Measurements from ENCODE around the gene TAF3. TPM values are rescaled to one million over a fixed set of nuclear protein-coding genes. Genes with fewer than 3 reads are reported as not detected.

Gene TAF3
- polyA plus RNA-seq, 3 donors = 1.6 to 3.9 (median 3.4) TPM

DNA sequence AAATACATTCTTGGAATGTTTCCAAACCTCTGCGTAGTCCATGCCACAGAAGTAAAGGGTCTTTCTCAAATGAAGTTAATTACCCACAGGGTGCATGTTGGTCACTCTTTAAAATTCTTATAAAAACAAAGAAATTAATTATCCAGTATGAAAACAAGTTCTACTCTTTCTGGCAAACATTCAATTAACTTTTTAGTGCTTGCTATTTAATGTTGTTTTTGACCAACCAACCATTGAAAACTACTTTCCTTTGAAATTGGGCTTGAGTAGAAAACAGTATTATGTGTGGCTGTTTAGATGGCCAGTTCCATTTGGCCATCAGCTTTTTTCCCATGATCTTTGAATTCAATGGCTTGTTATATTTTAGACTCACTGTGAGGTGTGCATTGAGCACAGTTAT, 83.0 kb downstream of the TAF3 start:
- TF ChIP-seq, protein P1, sequence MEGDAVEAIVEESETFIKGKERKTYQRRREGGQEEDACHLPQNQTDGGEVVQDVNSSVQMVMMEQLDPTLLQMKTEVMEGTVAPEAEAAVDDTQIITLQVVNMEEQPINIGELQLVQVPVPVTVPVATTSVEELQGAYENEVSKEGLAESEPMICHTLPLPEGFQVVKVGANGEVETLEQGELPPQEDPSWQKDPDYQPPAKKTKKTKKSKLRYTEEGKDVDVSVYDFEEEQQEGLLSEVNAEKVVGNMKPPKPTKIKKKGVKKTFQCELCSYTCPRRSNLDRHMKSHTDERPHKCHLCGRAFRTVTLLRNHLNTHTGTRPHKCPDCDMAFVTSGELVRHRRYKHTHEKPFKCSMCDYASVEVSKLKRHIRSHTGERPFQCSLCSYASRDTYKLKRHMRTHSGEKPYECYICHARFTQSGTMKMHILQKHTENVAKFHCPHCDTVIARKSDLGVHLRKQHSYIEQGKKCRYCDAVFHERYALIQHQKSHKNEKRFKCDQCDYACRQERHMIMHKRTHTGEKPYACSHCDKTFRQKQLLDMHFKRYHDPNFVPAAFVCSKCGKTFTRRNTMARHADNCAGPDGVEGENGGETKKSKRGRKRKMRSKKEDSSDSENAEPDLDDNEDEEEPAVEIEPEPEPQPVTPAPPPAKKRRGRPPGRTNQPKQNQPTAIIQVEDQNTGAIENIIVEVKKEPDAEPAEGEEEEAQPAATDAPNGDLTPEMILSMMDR (IDR thresholded peaks at IDR 0.05) = no peak
- Mint-ChIP-seq H3K4me1 (no peaks in the 10 kb centered on the region), H3K36me3 (peaks cover 21 to 26% of the 10 kb centered on the region in 2 donors), H3K4me3 (no peak overlapping the region), H3K9me3 (peaks cover 0 to 2% (median 0%) of the 10 kb centered on the region in 7 donors), H3K27ac (no peak overlapping the region), H3K27me3 (ENCODE audit: low read depth in 3 of 3) (peaks cover 0 to 3% (median 0%) of the 10 kb centered on the region in 3 donors)
- H2AFZ ChIP-seq (ENCODE audit: insufficient read depth, low read depth, low read length, poor library complexity, severe bottlenecking) = no peak overlapping the region
- H3K27me3 ChIP-seq (ENCODE audit: control insufficient read depth in 2 of 2, insufficient read depth in 2 of 2, low read length in 2 of 2) = no peaks in the 10 kb centered on the region
- peaks cover 4% of the 10 kb centered on the region for H4K20me1 ChIP-seq (ENCODE audit: insufficient read depth, low read length)
- H3K9ac ChIP-seq (ENCODE audit: insufficient read depth, low read length, poor library complexity, severe bottlenecking) = no peak overlapping the region
- no peak overlapping the region for H3K4me2 ChIP-seq (replicated peaks; ENCODE audit: extremely low read depth, low read length, poor library complexity, severe bottlenecking)
- intact Hi-C loops (cut with micrococcal nuclease) = no loop called here
- H3K27ac ChIP-seq (ENCODE audit: low read depth in 1 of 2, low read length in 2 of 2) = no peak overlapping the region
- no CpG with 5 or more reads among the region's 1 CpG for WGBS (ENCODE audit: insufficient coverage)
- H3K79me2 ChIP-seq (ENCODE audit: insufficient read depth, low read length) = peaks cover 5% of the 10 kb centered on the region
- H3K9me3 ChIP-seq (replicated peaks in 1 of 2; ENCODE audit: control insufficient read depth in 1 of 2, insufficient read depth in 1 of 2, low read length in 2 of 2) = no peaks in the 10 kb centered on the region
- H3K4me3 ChIP-seq (replicated peaks in 1 of 3; ENCODE audit: low read depth in 2 of 3, low read length in 3 of 3) = no peak overlapping the region
- H3K36me3 ChIP-seq (replicated peaks in 1 of 2; ENCODE audit: control insufficient read depth in 1 of 2, insufficient read depth in 2 of 2, low read length in 2 of 2) = peaks cover 10 to 12% of the 10 kb centered on the region in 2 donors
- DNase-seq = no peak
- no peaks in the 10 kb centered on the region for H3K4me1 ChIP-seq (ENCODE audit: control insufficient read depth in 1 of 2, insufficient read depth in 2 of 2, low read length in 2 of 2)

DNA sequence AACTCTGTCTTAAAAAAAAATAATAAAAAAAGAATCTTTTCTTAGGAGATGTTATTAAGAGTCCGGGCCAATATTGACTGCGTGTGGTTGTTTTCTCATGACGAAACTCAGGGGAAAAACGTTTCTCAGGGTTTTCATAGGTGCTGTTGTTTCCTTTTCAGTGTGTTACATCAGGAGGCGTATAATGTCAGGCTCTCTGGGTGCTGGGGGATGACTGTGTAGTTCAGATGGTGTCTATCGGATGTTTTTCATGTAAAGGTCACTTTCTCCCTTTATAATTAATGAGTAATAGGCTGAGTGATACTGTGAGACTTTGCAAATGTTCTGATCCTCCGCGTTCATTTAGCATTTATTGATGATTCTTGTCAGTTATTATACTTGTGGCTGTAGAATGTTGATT, 84.1 kb downstream of the TAF3 start:
- Mint-ChIP-seq H3K36me3 (peaks cover 13 to 15% of the 10 kb centered on the region in 2 donors), H3K27ac (no peak overlapping the region), H3K4me3 (no peak overlapping the region), H3K4me1 (no peaks in the 10 kb centered on the region), H3K9me3 (no peaks in the 10 kb centered on the region), H3K27me3 (ENCODE audit: low read depth in 3 of 3) (peaks cover 0 to 3% (median 0%) of the 10 kb centered on the region in 3 donors)
- H3K27me3 ChIP-seq (ENCODE audit: control insufficient read depth in 2 of 2, insufficient read depth in 2 of 2, low read length in 2 of 2) = no peaks in the 10 kb centered on the region
- intact Hi-C loops (cut with micrococcal nuclease) = no loop called here
- no peak overlapping the region for H3K9ac ChIP-seq (ENCODE audit: insufficient read depth, low read length, poor library complexity, severe bottlenecking)
- peaks cover 5% of the 10 kb centered on the region for H3K79me2 ChIP-seq (ENCODE audit: insufficient read depth, low read length)
- TF ChIP-seq, protein P1 (IDR thresholded peaks at IDR 0.05) = no peak
- H2AFZ ChIP-seq (ENCODE audit: insufficient read depth, low read depth, low read length, poor library complexity, severe bottlenecking) = no peak overlapping the region
- WGBS (ENCODE audit: insufficient coverage) = 76% methylated on average over 4 of the region's 8 CpGs
- H3K36me3 ChIP-seq (replicated peaks in 1 of 2; ENCODE audit: control insufficient read depth in 1 of 2, insufficient read depth in 2 of 2, low read length in 2 of 2) = peaks cover 0 to 4% of the 10 kb centered on the region in 2 donors
- DNase-seq = no peak
- peaks cover 4% of the 10 kb centered on the region for H4K20me1 ChIP-seq (ENCODE audit: insufficient read depth, low read length)
- no peaks in the 10 kb centered on the region for H3K4me1 ChIP-seq (ENCODE audit: control insufficient read depth in 1 of 2, insufficient read depth in 2 of 2, low read length in 2 of 2)
- no peaks in the 10 kb centered on the region for H3K9me3 ChIP-seq (replicated peaks in 1 of 2; ENCODE audit: control insufficient read depth in 1 of 2, insufficient read depth in 1 of 2, low read length in 2 of 2)
- no peak overlapping the region for H3K4me3 ChIP-seq (replicated peaks in 1 of 3; ENCODE audit: low read depth in 2 of 3, low read length in 3 of 3)
- no peak overlapping the region for H3K4me2 ChIP-seq (replicated peaks; ENCODE audit: extremely low read depth, low read length, poor library complexity, severe bottlenecking)
- H3K27ac ChIP-seq (ENCODE audit: low read depth in 1 of 2, low read length in 2 of 2) = no peak overlapping the region
